ENCODE results near the gene DACT1. TPM values are rescaled to one million over a fixed set of nuclear protein-coding genes. Genes with fewer than 3 reads are reported as not detected.
A peak's percentile ranks its signal among the peaks of the same experiment; 100 is the strongest.
"Not testable (repeated sequence)": the region's sequence is repeated elsewhere in the genome, so short reads cannot be mapped to it uniquely, and the experiment has no call there.

The DACT1 gene, protein sequence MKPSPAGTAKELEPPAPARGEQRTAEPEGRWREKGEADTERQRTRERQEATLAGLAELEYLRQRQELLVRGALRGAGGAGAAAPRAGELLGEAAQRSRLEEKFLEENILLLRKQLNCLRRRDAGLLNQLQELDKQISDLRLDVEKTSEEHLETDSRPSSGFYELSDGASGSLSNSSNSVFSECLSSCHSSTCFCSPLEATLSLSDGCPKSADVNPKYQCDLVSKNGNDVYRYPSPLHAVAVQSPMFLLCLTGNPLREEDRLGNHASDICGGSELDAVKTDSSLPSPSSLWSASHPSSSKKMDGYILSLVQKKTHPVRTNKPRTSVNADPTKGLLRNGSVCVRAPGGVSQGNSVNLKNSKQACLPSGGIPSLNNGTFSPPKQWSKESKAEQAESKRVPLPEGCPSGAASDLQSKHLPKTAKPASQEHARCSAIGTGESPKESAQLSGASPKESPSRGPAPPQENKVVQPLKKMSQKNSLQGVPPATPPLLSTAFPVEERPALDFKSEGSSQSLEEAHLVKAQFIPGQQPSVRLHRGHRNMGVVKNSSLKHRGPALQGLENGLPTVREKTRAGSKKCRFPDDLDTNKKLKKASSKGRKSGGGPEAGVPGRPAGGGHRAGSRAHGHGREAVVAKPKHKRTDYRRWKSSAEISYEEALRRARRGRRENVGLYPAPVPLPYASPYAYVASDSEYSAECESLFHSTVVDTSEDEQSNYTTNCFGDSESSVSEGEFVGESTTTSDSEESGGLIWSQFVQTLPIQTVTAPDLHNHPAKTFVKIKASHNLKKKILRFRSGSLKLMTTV
- 9.7 and 30.4 TPM in 2 replicates for total RNA-seq
- 36.5 TPM for polyA plus RNA-seq (2012)

- DNase-seq (ENCODE audit: low read depth), result peak; percentile 81
Observed at GRCh38 chr14:58637391-58638230, at the start of gene DACT1. Gene DACT1, plus strand, starts transcription at chr14:58637962. Its CDS starts 241 bp downstream, at chr14:58638203.

- DNase-seq (ENCODE audit: low read depth), result not testable (repeated sequence)
Observed at GRCh38 chr14:58588321-58588720, 49.4 kb upstream of the DACT1 start.

- no peak for DNase-seq (ENCODE audit: low read depth)
Observed at GRCh38 chr14:58593977-58594376, 43.8 kb upstream of the DACT1 start.

DNA sequence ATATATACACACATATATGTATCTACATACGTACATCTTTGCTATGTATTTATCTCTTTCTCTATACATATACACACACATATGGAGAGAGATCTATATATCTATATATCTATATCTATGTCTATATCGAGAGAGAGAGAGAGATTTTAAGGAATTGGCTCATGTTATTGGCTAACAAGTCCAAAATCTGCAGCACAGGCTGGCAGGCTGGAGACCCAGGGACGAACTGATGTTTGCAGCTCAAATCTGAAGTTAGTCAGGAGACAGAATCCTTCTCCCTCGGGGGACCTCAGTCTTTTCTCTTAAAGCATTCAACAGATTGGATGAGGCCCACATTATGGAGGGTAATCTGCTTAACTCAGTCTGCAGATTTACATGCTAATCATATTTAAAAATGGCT is 40.7 kb upstream of the DACT1 start:
- DNase-seq (ENCODE audit: low read depth), result no peak

GRCh38 chr14:58598028-58598803 is 39.5 kb upstream of the DACT1 start:
- no peak for DNase-seq (ENCODE audit: low read depth)

DNA sequence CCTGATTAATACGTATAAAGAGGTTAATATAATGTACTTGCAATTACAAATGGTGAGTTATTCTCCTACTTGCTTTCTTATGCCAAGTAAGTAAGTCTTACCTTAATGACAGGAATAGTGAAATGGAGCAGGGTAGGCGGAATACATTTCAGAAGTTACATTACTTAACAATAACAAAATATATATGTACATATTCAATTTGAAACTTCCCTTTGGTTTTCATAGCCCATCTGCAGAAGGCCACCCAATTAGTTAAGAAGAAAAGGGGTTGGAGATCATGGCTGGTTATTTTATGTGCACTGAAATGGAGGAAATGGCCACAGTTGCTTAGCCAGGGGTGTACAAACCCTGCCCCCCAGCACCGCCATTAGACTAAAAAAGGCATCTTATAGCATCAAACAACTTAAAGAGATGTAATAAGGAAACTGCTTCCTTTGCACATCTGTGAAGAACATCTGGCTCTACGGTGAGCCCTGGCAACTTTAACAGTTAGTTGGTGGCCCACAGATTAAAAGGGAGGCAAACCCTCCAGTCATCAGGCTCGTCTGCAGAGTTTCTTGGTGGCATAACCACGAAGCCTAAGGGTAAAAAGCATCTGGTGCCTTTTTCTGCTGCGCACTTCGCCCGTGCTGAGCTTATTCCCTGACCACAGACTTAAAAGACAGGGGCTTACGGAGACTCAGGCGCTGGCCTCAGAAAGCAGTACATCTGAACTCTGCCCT is 38.8 kb upstream of the DACT1 start:
- no peak for DNase-seq (ENCODE audit: low read depth)

GRCh38 chr14:58599707-58600106 is 38.1 kb upstream of the DACT1 start:
- DNase-seq (ENCODE audit: low read depth), result no peak

DNA sequence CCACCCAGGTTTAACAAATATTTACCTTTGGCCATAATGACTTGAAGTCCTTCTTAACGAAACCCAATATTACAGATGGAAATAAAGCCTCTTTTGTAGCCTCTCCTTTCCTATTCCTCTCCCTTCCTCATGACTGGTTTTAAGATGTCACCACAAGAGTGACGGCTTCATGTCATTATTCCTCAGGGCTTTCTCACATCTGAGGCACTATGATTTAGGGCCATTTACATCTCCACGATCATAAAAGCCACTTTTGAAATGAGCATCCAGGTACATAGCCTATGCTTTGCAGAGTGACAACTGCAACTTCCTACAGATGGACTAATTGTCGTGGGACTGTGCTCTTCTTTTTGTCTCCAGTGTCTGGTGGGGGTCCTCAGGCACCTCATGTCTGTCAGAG is 32.3 kb upstream of the DACT1 start:
- no peak for DNase-seq (ENCODE audit: low read depth)

- no peak for DNase-seq (ENCODE audit: low read depth)
Observed at GRCh38 chr14:58607131-58607951, 30.4 kb upstream of the DACT1 start.

- no peak for DNase-seq (ENCODE audit: low read depth)
Observed at GRCh38 chr14:58607952-58608317, 29.8 kb upstream of the DACT1 start.

DNA sequence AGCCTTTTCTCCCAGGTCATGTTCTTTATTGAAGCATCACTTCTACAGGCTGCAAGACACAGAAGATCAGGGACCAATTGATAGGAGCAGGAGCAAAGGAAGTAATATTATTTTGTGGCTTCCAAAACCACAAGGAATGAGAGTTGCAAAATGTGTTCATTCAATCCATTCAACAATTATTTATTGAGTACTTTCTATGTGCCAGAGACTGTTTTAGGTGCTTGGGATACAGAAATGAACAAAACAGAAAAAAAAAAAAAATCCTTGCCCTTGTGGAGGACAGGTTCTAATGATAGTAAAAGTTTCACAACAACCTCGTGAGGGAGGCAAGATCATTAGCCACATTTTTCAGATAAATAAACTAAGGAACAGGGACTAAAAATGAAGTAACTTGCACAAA is 20.1 kb upstream of the DACT1 start:
- DNase-seq (ENCODE audit: low read depth), result no peak

- no peak for DNase-seq (ENCODE audit: low read depth)
Observed at GRCh38 chr14:58620011-58620410, 17.8 kb upstream of the DACT1 start.

- no peak for DNase-seq (ENCODE audit: low read depth)
Observed at GRCh38 chr14:58625438-58625837, 12.3 kb upstream of the DACT1 start.

GRCh38 chr14:58626431-58626831 is 11.3 kb upstream of the DACT1 start:
- peak; percentile 9 for DNase-seq (ENCODE audit: low read depth)

- DNase-seq (ENCODE audit: low read depth), result no peak
Observed at GRCh38 chr14:58628406-58628805, 9.4 kb upstream of the DACT1 start.

DNA sequence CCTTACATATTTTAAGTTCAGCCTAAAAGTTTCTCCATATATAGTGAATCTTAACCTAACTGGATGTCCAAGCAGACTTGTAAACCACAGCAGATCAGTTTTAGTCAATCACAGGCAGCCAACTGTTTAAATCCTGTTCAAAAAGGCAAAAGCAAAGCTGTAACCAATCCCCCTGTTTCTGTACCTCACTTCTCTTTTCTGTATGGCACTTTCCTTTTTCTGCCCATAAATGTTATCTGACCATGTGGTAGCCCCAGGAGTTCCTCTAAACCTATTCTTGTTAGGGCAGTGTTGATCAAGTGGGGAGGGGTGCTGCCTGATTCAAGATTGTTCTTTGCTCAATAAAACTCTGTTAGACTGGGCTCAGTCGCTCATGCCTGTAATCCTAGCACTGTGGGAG is 8.5 kb upstream of the DACT1 start:
- DNase-seq (ENCODE audit: low read depth), result no peak

- DNase-seq (ENCODE audit: low read depth), result no peak
Observed at GRCh38 chr14:58631732-58632131, 6.0 kb upstream of the DACT1 start.

DNA sequence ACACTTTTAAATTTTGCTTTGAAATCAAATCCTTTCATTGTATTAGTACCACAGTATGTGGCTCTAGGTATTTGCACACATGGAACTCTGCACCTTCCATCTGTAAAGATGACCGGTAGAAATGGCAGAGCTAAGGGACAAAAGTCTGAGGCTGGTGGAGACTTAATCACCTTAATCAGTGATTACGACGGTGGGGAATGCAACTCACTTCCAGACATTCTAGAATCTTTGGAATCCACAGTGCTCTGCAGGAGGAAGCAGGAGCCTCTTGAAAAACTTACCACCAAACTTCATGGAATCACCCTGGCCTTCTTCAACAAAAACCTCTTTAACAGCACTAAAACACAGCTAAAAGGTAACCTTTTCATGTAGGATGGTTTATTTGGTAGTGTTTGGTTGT is 3.9 kb upstream of the DACT1 start:
- DNase-seq (ENCODE audit: low read depth), result no peak

DNA sequence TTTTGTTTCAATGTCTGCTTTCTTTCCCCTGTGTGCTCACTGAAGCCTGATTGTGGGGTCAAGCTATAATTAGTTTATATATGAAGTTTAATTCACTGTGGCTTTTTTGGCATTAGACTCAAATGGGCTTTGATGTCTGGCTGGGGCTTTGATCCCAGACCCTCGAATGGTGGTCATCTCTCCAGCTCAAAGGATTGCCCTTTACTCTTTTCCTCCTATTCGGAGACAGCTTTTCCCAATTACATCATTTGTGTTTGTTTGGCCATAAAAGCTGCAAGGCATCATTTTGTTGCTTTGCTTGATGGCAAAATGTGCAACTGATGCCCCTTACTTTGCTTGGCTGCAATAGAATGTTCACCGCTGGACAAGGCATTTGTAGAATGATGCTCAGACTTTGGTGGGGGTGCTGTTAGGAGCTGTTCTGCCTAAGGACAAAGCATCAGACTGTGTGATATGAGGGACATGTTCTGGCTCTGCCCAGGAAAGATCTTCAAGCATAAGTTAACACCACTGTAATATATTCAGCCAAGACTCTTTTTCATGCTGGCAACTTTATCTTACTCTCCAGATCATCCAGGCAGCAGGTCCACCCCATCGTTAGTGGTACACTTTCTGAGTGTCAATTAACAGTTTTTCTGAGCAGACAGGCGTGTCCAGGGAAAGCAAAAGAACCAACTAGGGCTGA is 3.2 kb upstream of the DACT1 start:
- no peak for DNase-seq (ENCODE audit: low read depth)
